NB4 (cell line): ENCODE results near the gene FAM131A.

Experiments
- DNase-seq: peaks from one replicate; pipeline ENCODE4 v3.0.0; 2010; ENCODE audit warnings: low read depth
- H3K4me3 ChIP-seq: one replicate; pipeline ENCODE4 v1.5.1; 2011; ENCODE audit warnings: mild to moderate bottlenecking, low read depth, low read length, moderate library complexity
- MYC ChIP-seq: IDR thresholded peaks from 2 replicates; pipeline ENCODE4 v1.6.1; 2011; ENCODE audit warnings: low read depth, low read length
- POLR2A ChIP-seq: IDR thresholded peaks from 2 replicates; pipeline ENCODE4 v1.6.1; 2011; ENCODE audit warnings: mild to moderate bottlenecking; ENCODE audit not compliant: insufficient read length; ENCODE audit errors: extremely low read depth
- TF ChIP-seq, protein P1 (sequence below): IDR thresholded peaks from 2 replicates; pipeline ENCODE4 v1.6.1; 2011; ENCODE audit warnings: low read depth, low read length
- TF ChIP-seq, protein P2 (sequence below): IDR thresholded peaks from one replicate; pipeline ENCODE4 v1.5.1; 2012; ENCODE audit warnings: low read depth, low read length

The FAM131A gene

DNA sequence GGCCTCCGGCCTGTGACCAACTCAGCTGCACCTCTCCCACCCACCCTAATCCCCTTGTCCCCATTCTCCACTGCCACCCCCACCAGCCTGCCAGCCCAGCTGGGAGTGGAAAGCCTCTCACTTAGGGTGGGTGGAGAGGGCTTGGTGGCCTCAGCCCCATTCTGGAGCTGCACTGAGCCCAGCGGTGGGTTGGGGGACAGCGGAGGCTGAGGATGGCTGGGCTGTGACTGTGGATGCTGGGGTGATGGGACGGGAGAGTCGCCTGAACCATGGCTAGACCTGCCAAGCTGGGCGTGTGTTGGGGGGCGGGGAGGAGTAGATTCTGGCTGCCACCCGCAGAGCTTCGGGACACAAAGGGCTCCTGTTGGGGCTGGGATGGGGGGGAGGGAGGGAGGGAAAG is 22.2 kb downstream of the FAM131A start:
- no peak for DNase-seq
- TF ChIP-seq POLR2A (no peak), MYC (no peak)
- TF ChIP-seq, protein P1, sequence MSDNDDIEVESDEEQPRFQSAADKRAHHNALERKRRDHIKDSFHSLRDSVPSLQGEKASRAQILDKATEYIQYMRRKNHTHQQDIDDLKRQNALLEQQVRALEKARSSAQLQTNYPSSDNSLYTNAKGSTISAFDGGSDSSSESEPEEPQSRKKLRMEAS: no peak
- TF ChIP-seq, protein P2, sequence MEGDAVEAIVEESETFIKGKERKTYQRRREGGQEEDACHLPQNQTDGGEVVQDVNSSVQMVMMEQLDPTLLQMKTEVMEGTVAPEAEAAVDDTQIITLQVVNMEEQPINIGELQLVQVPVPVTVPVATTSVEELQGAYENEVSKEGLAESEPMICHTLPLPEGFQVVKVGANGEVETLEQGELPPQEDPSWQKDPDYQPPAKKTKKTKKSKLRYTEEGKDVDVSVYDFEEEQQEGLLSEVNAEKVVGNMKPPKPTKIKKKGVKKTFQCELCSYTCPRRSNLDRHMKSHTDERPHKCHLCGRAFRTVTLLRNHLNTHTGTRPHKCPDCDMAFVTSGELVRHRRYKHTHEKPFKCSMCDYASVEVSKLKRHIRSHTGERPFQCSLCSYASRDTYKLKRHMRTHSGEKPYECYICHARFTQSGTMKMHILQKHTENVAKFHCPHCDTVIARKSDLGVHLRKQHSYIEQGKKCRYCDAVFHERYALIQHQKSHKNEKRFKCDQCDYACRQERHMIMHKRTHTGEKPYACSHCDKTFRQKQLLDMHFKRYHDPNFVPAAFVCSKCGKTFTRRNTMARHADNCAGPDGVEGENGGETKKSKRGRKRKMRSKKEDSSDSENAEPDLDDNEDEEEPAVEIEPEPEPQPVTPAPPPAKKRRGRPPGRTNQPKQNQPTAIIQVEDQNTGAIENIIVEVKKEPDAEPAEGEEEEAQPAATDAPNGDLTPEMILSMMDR: no peak
- no peak overlapping the region for H3K4me3 ChIP-seq

DNA sequence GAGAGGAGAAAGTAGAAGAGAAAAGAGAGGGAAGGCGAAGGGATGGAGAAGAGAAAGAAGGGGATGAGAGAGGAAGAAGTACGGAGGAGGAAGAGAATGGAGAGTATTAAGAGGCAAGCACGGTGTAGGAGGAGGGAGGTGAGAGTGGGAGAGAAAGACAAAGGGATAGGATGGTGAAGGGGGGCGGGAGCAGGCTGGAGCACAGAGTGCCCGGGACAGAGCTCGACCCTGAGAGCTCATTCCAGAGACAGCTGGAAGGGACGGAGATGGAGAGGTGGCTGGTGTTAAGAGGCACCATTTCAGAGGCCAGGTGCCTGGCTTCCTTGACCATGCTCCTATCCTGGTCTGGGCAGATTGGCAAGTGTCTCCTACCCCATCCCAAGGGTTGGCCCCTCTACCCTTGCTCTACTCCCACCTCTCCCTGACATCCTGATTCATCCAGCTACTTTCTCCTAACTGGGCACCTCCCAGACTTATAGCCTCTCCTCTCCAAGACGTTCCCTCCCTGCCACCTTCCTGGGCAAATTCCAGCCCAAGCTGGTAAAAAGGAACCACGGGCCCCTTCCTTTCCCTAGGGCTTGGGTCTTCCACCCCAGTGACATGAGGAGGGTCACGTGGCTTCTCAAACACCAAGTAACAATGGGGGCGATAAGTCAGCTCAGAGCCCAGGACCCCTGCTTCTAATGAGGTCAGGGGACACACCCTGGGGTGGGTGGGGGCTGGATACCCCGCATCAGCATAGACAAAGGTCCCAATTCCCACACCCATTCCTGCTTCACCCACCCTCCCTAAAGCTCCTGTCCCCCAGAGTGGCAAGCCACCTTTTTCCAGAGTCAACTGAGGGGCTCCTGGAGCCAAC is 22.9 kb downstream of the FAM131A start:
- DNase-seq: no peak
- peak overlapping the region; percentile 67 for H3K4me3 ChIP-seq
- TF ChIP-seq, protein P1: no peak
- TF ChIP-seq, protein P2: no peak
- TF ChIP-seq MYC (no peak), POLR2A (no peak)

DNA sequence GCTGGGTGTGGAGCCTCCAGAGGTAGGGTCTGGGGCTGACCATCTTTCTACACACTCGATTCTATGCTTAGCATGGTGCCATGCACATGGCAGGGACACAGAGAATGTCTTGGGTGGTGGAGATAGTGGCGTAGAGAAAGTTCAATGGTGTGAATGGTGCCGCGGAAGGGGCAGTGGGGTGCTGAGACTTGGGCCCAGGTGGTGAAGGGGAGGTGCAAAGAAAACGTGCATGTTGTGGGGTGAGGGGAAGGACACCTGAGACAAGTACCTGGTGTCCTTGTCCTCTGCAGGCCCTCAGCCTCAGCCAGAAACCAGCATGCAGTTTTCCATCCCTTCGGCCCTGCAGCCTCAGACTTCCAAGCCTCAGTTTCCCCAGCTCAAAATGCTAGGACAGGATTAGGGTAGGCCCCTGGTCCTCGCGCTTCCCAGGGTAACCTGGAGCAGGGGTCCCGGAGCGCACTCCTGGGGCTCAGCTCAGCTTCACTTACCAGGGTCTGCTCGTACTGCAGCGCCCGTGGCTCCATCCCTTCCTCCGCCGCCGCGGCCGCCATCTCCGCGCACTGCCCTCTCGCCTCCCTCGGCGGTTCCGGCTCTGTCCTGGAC is 23.6 kb downstream of the FAM131A start:
- peak overlapping the region; percentile 67 for H3K4me3 ChIP-seq
- no peak for DNase-seq
- TF ChIP-seq, protein P2: no peak
- TF ChIP-seq, protein P1: peak; percentile 51; the same call in 1 of the 2 replicates
- no peak for TF ChIP-seq POLR2A
- TF ChIP-seq MYC: 0 out of 2 replicates have a peak, but pooled peaks have one; percentile 13

DNA sequence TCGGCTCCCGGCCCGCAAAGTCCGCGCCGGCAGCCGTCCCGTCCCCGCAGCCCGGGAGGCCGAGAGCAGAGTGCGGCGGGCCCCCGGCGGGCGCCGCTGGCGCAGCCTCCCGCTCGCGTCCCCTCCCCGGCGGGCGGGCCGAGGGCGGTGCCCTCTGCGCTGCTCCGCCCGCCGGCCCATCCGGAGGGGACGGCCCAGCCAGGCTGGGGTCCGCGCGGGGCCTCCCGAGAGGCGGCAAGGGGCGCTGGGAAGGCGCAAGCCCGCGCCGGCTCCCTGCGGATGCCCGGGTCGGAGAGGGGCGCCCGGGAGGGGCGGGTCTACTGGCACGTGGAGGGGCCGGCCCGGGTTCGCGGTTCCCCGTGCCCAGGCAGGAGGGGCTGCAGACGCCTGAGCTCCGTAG is 24.1 kb downstream of the FAM131A start, which contains the start of the genes CLCN2 and POLR2H:
Gene CLCN2, minus strand, starts transcription at position 74 of the 400 bp plus-strand sequence. CDS start 126 bp downstream, outside the sequence.
Gene POLR2H, plus strand, starts transcription at position 179 of the 400 bp plus-strand sequence. CDS start 1,783 bp downstream, outside the sequence.
- TF ChIP-seq, protein P2: no peak
- TF ChIP-seq, protein P1: peak; percentile 82
- TF ChIP-seq POLR2A: peak; percentile 63
- peak; percentile 73 for TF ChIP-seq MYC
- H3K4me3 ChIP-seq: peak within 1 kb of the TSS; percentile 79
- DNase-seq: peak; percentile 85

DNA sequence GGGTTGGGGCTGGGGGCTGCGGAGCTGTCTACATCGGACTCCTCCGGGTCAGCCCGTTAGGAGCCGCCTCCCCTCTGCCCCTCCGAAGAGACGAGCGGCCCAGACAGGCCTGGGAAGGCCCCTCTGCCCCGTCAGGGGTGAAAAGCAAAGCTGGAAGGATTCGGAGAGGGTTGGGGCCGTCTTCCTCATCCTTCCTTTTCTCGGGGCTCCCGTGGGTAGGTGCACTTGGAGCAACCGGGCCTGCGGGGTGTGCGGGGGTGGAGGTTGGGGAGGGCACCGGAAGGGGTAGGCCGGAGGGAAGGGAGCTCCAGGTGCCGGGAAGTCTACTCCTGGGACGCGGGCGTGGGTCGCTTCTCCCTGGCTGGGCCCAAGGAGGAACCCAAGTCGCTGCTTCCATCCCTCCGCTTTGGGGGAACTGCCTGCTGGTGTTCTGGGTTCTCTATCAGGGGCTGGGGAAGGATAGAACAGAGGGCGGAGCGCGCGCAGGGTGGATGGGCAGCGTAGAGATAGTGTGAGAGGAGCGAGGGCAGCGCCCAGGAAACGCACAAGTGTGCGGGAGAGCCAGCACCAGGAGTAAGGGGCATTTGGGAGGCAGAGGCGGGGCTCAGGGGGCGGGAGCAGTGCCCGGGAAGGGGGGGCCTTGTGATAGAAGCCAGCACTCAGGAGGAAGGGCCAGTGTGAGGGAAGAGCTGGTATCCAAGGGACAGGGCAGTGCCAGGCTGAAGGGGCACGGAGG is 24.7 kb downstream of the FAM131A start:
- peak; percentile 79 for DNase-seq
- H3K4me3 ChIP-seq: peak overlapping the region; percentile 79
- TF ChIP-seq, protein P1: no peak
- TF ChIP-seq POLR2A: peak; percentile 38
- TF ChIP-seq, protein P2: no peak
